Keratinocyte (primary cell): ENCODE data around the gene ESYT3. TPM values are rescaled to one million over a fixed set of nuclear protein-coding genes. Genes with fewer than 3 reads are reported as not detected.

Experiments used
- DNase-seq: peaks from one replicate; pipeline ENCODE4 v3.0.0-alpha.2; 2011; ENCODE audit warnings: low read depth, missing footprints, low spot score
- FAIRE-seq: peaks from 2 replicates; lab custom pipeline; 2011; peaks lifted over from hg19 to GRCh38; lab: Jason Lieb, UNC
- H2AFZ ChIP-seq: 2 replicates; pipeline ENCODE4 v1.6.0; 2012; ENCODE audit warnings: low read length, control low read depth, inconsistent platforms; ENCODE audit not compliant: control insufficient read depth
- H3K27ac ChIP-seq: 2 replicates; pipeline ENCODE4 v1.5.1; 2011; ENCODE audit warnings: low read length; ENCODE audit not compliant: control insufficient read depth, insufficient read depth
- H3K27me3 ChIP-seq: 3 replicates; pipeline ENCODE4 v1.6.0; 2011; ENCODE audit warnings: low read length; ENCODE audit not compliant: control insufficient read depth, insufficient read depth; ENCODE audit errors: extremely low read depth
- H3K36me3 ChIP-seq, 2 experiments: 2 replicates in 1 of 2; 3 replicates in 1 of 2; pipeline ENCODE4 v1.5.1; 2011; ENCODE audit warnings: low read length in 2 of 2, mild to moderate bottlenecking in 1 of 2; ENCODE audit not compliant: control insufficient read depth in 2 of 2, insufficient read depth in 2 of 2; ENCODE audit errors: extremely low read depth in 1 of 2
- H3K4me1 ChIP-seq: 3 replicates; pipeline ENCODE4 v1.5.1; 2011; ENCODE audit warnings: low read length; ENCODE audit not compliant: control insufficient read depth, insufficient read depth; ENCODE audit errors: extremely low read depth
- H3K4me2 ChIP-seq: 3 replicates; pipeline ENCODE4 v1.6.0; 2011; ENCODE audit warnings: low read depth, low read length; ENCODE audit not compliant: control insufficient read depth, insufficient read depth; ENCODE audit errors: extremely low read depth
- H3K4me3 ChIP-seq, 3 experiments: fragments of 200-600 bp in 1 of 3; sonication (generic) in 1 of 3; 2 replicates in 2 of 3; 3 replicates in 1 of 3; pipeline ENCODE4 v1.5.1; 2011 to 2016; ENCODE audit warnings: low read length in 3 of 3, mild to moderate bottlenecking in 3 of 3, control low read depth in 2 of 3, inconsistent platforms in 1 of 3, low read depth in 1 of 3, mixed read lengths in 1 of 3, mixed run types in 1 of 3, moderate library complexity in 1 of 3; ENCODE audit not compliant: control insufficient read depth in 2 of 3, insufficient read depth in 2 of 3; ENCODE audit errors: extremely low read depth in 1 of 3
- H3K79me2 ChIP-seq: 2 replicates; pipeline ENCODE4 v1.6.0; 2012; ENCODE audit warnings: low read length; ENCODE audit not compliant: control insufficient read depth, insufficient read depth
- H3K9ac ChIP-seq: 3 replicates; pipeline ENCODE4 v1.6.0; 2011; ENCODE audit warnings: low read length; ENCODE audit not compliant: control insufficient read depth, insufficient read depth; ENCODE audit errors: extremely low read depth
- H3K9me1 ChIP-seq: 3 replicates; pipeline ENCODE4 v1.6.0; 2011; ENCODE audit warnings: low read length; ENCODE audit not compliant: control insufficient read depth, insufficient read depth; ENCODE audit errors: extremely low read depth
- H3K9me3 ChIP-seq: 2 replicates; pipeline ENCODE4 v1.5.1; 2012; ENCODE audit warnings: low read depth, low read length; ENCODE audit not compliant: control insufficient read depth
- H4K20me1 ChIP-seq: 3 replicates; pipeline ENCODE4 v1.6.0; 2011; ENCODE audit warnings: low read length; ENCODE audit not compliant: control insufficient read depth, insufficient read depth; ENCODE audit errors: extremely low read depth
- EZH2 ChIP-seq: IDR thresholded peaks from one replicate; pipeline ENCODE4 v1.6.1; 2012; ENCODE audit warnings: inconsistent platforms, mild to moderate bottlenecking, low read length, moderate library complexity
- dilution Hi-C: fragments of 300-500 bp; cut with MboI; formaldehyde crosslinking; loops from one replicate; pipeline ENCODE4 v1.7.0; 2020; ENCODE audit warnings: low sequenced_read_pairs; ENCODE audit not compliant: extremely low pct_ligation_motif_present
- polyA plus RNA-seq, 5 experiments: library from polyadenylated mRNA; depleted of rRNA in 3 of 5; stranded (reverse) in 3 of 5; stranded (forward) in 1 of 5; unstranded in 1 of 5; fragments of >200 nt; gene quantifications; 1 replicate in 1 of 5; 2 replicates in 3 of 5; 3 replicates in 1 of 5; pipeline versions ENCODE4 v1.2.1 to v1.2.3, GENCODE V29; 2011 to 2012; ENCODE audit warnings: missing spikeins in 2 of 5, low read depth in 1 of 5, low replicate concordance in 1 of 5
- TF ChIP-seq, protein P1 (sequence below), 3 experiments: IDR thresholded peaks in 1 of 3; conservative IDR thresholded peaks in 1 of 3; optimal IDR thresholded peaks in 1 of 3; 2 replicates in 2 of 3; 3 replicates in 1 of 3; pipeline versions ENCODE3 to v1.5.1; 2011; ENCODE audit warnings: low read length in 3 of 3, mild to moderate bottlenecking in 3 of 3, moderate library complexity in 2 of 3, control low read depth in 1 of 3, inconsistent platforms in 1 of 3; ENCODE audit not compliant: insufficient read depth in 2 of 3; ENCODE audit errors: extremely low read depth in 1 of 3

ESYT3 gene
- polyA plus RNA-seq, 1 donor (not counting 4 experiments of a cell fraction or from before 2014, with no cell fraction given) = 0.62 TPM

GRCh38 chr3:138398791-138399575 lies 35.4 kb upstream of the ESYT3 start:
- H3K4me1 ChIP-seq = no peaks in the 10 kb centered on the region
- FAIRE-seq = no peak
- no peak for TF ChIP-seq EZH2
- TF ChIP-seq, protein P1, sequence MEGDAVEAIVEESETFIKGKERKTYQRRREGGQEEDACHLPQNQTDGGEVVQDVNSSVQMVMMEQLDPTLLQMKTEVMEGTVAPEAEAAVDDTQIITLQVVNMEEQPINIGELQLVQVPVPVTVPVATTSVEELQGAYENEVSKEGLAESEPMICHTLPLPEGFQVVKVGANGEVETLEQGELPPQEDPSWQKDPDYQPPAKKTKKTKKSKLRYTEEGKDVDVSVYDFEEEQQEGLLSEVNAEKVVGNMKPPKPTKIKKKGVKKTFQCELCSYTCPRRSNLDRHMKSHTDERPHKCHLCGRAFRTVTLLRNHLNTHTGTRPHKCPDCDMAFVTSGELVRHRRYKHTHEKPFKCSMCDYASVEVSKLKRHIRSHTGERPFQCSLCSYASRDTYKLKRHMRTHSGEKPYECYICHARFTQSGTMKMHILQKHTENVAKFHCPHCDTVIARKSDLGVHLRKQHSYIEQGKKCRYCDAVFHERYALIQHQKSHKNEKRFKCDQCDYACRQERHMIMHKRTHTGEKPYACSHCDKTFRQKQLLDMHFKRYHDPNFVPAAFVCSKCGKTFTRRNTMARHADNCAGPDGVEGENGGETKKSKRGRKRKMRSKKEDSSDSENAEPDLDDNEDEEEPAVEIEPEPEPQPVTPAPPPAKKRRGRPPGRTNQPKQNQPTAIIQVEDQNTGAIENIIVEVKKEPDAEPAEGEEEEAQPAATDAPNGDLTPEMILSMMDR (optimal IDR thresholded peaks at IDR 0.05 in 1 of 3, IDR thresholded peaks at IDR 0.05 in 1 of 3, conservative IDR thresholded peaks at IDR 0.05 in 1 of 3; ENCODE audit: extremely low read depth in 1 of 3, insufficient read depth in 2 of 3, low read length in 3 of 3) = no peak
- no peak overlapping the region for H2AFZ ChIP-seq
- no peaks in the 10 kb centered on the region for H3K9me3 ChIP-seq
- H3K27me3 ChIP-seq = no peaks in the 10 kb centered on the region
- H4K20me1 ChIP-seq = no peaks in the 10 kb centered on the region
- no peaks in the 10 kb centered on the region for H3K9me1 ChIP-seq
- H3K36me3 ChIP-seq = no peaks in the 10 kb centered on the region
- H3K4me2 ChIP-seq = no peak overlapping the region
- no peak overlapping the region for H3K4me3 ChIP-seq
- dilution Hi-C loops = no loop called here
- H3K79me2 ChIP-seq = no peaks in the 10 kb centered on the region
- H3K27ac ChIP-seq = no peak overlapping the region
- no peak for DNase-seq
- H3K9ac ChIP-seq = no peak overlapping the region

DNA sequence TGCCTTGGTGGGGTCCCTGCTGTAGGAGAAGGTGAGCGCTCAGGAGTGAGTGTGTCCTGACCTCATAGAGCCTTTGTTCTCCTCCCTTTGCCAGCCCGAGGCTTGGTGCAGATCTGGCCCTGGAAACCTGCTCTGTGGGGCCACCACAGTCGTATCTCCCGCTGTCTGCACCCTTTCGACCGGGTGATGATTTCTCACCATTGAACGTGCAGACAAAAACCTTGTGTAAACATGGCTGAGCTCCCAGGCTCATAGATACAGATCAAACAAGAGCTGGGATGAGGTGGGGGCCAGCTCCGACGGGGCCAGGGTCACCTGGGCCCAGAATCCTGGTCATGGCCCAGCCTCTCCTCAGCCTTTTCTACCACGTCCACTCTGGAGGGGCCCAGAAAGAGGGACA lies 34.6 kb upstream of the ESYT3 start:
- Histone ChIP-seq H3K27me3 (no peaks in the 10 kb centered on the region), H3K9me3 (no peaks in the 10 kb centered on the region), H3K4me3 (no peak overlapping the region), H3K27ac (no peak overlapping the region), H3K79me2 (no peaks in the 10 kb centered on the region), H3K9me1 (no peaks in the 10 kb centered on the region), H4K20me1 (no peaks in the 10 kb centered on the region), H2AFZ (no peak overlapping the region), H3K4me2 (no peak overlapping the region), H3K36me3 (no peaks in the 10 kb centered on the region), H3K4me1 (no peaks in the 10 kb centered on the region), H3K9ac (no peak overlapping the region)
- FAIRE-seq (no peak), DNase-seq (no peak)
- dilution Hi-C loops = no loop called here
- no peak for TF ChIP-seq EZH2
- TF ChIP-seq, protein P1 (optimal IDR thresholded peaks at IDR 0.05 in 1 of 3, IDR thresholded peaks at IDR 0.05 in 1 of 3, conservative IDR thresholded peaks at IDR 0.05 in 1 of 3; ENCODE audit: extremely low read depth in 1 of 3, insufficient read depth in 2 of 3, low read length in 3 of 3) = no peak
